Neural progenitor cell (in vitro differentiated cells): Measurements from ENCODE around the gene EFL1. TPM values are rescaled to one million over a fixed set of nuclear protein-coding genes. Genes with fewer than 3 reads are reported as not detected.

ENCODE experiments used
- DNase-seq: peaks from one replicate; pipeline ENCODE4 v3.0.0-alpha.2; 2016; ENCODE audit warnings: low spot score
- H2AFZ ChIP-seq: fragments of 200-600 bp; sonication (generic); replicated peaks from 2 replicates; pipeline ENCODE4 v1.6.1; 2016; ENCODE audit warnings: antibody characterized with exemption
- H3F3A ChIP-seq: fragments of 200-600 bp; sonication (generic); 2 replicates; pipeline ENCODE4 v1.6.1; 2016; ENCODE audit warnings: antibody characterized with exemption, low read depth
- H3K27ac ChIP-seq: fragments of 200-600 bp; sonication (generic); 2 replicates; pipeline ENCODE4 v1.5.1; 2016; ENCODE audit warnings: mild to moderate bottlenecking
- H3K27me3 ChIP-seq: fragments of 200-600 bp; sonication (generic); 2 replicates; pipeline ENCODE4 v1.6.1; 2016; ENCODE audit warnings: mild to moderate bottlenecking, moderate library complexity
- H3K36me3 ChIP-seq: fragments of 200-600 bp; sonication (generic); 2 replicates; pipeline ENCODE4 v1.5.1; 2016
- H3K4me1 ChIP-seq: fragments of 200-600 bp; sonication (generic); 2 replicates; pipeline ENCODE4 v1.6.1; 2016; ENCODE audit warnings: mixed run types
- H3K4me2 ChIP-seq: fragments of 200-600 bp; sonication (generic); 2 replicates; pipeline ENCODE4 v1.6.1; 2016
- H3K4me3 ChIP-seq: fragments of 200-600 bp; sonication (generic); 2 replicates; pipeline ENCODE4 v1.5.1; 2016
- H3K79me2 ChIP-seq: fragments of 200-600 bp; sonication (generic); 2 replicates; pipeline ENCODE4 v1.6.1; 2016; ENCODE audit warnings: low read depth
- H3K9ac ChIP-seq: fragments of 200-600 bp; sonication (generic); 2 replicates; pipeline ENCODE4 v1.6.1; 2016
- H3K9me3 ChIP-seq: fragments of 200-600 bp; sonication (generic); 2 replicates; pipeline ENCODE4 v1.5.1; 2016; ENCODE audit warnings: low read depth
- H4K20me1 ChIP-seq: fragments of 200-600 bp; sonication (generic); 2 replicates; pipeline ENCODE4 v1.6.1; 2016; ENCODE audit warnings: low read depth
- H3K27ac Mint-ChIP-seq: 3 replicates; pipeline ENCODE4 v1.8.0; 2021; ENCODE audit warnings: mixed read lengths
- H3K27me3 Mint-ChIP-seq: 2 replicates; pipeline ENCODE4 v1.8.0; 2022; ENCODE audit warnings: low read depth, mild to moderate bottlenecking, inconsistent platforms, moderate library complexity, mixed read lengths; ENCODE audit not compliant: insufficient read depth
- H3K36me3 Mint-ChIP-seq: 3 replicates; pipeline ENCODE4 v1.8.0; 2021; ENCODE audit warnings: mixed read lengths
- H3K4me1 Mint-ChIP-seq: 3 replicates; pipeline ENCODE4 v1.8.0; 2021; ENCODE audit warnings: mixed read lengths
- H3K4me3 Mint-ChIP-seq: 3 replicates; pipeline ENCODE4 v1.8.0; 2021; ENCODE audit warnings: mild to moderate bottlenecking, moderate library complexity, mixed read lengths
- H3K9me3 Mint-ChIP-seq: 3 replicates; pipeline ENCODE4 v1.8.0; 2020; ENCODE audit warnings: mixed read lengths
- CTCF ChIP-seq: fragments of 200-600 bp; sonication (generic); IDR thresholded peaks from 2 replicates; pipeline ENCODE4 v1.5.1; 2017; ENCODE audit warnings: antibody characterized with exemption, mild to moderate bottlenecking
- EZH2 ChIP-seq: fragments of 200-600 bp; sonication (generic); IDR thresholded peaks from 2 replicates; pipeline ENCODE4 v1.6.1; 2017; ENCODE audit warnings: antibody characterized with exemption, mild to moderate bottlenecking, moderate library complexity
- EZH2phosphoT487 ChIP-seq: fragments of 200-600 bp; sonication (generic); IDR thresholded peaks from 2 replicates; pipeline ENCODE4 v1.6.1; 2017; ENCODE audit warnings: antibody characterized with exemption
- total RNA-seq: library from RNA; depleted of rRNA; stranded (reverse); fragments of >200 nt; gene quantifications from 2 replicates; pipeline ENCODE4 v1.2.3, GENCODE V29; 2015; ENCODE audit warnings: low replicate concordance

Gene EFL1
- total RNA-seq, 1 donor from 2014 or later = 42.4 TPM

- Histone ChIP-seq H3K4me2 (no peak overlapping the region), H3K36me3 (no peaks in the 10 kb centered on the region), H4K20me1 (no peaks in the 10 kb centered on the region), H3F3A (no peaks in the 10 kb centered on the region), H3K79me2 (no peaks in the 10 kb centered on the region), H2AFZ (no peak overlapping the region), H3K27ac (no peak overlapping the region), H3K4me3 (no peak overlapping the region), H3K4me1 (no peaks in the 10 kb centered on the region), H3K9ac (no peak overlapping the region), H3K27me3 (no peaks in the 10 kb centered on the region), H3K9me3 (no peaks in the 10 kb centered on the region)
- Mint-ChIP-seq H3K4me3 (no peak overlapping the region), H3K36me3 (no peaks in the 10 kb centered on the region), H3K27ac (no peak overlapping the region), H3K9me3 (peaks cover 12% of the 10 kb centered on the region), H3K4me1 (peaks cover 2% of the 10 kb centered on the region), H3K27me3 (peaks cover 5% of the 10 kb centered on the region)
- TF ChIP-seq EZH2 (no peak), EZH2phosphoT487 (no peak), CTCF (no peak)
- no peak for DNase-seq
These were observed 44.5 kb upstream of the EFL1 start for GRCh38 chr15:82306791-82307713.

GRCh38 chr15:82305621-82306048, 43.1 kb upstream of the EFL1 start:
- DNase-seq = no peak
- Mint-ChIP-seq H3K4me3 (no peak overlapping the region), H3K27ac (no peak overlapping the region), H3K27me3 (peaks cover 4% of the 10 kb centered on the region), H3K4me1 (peaks cover 3% of the 10 kb centered on the region), H3K9me3 (peaks cover 4% of the 10 kb centered on the region), H3K36me3 (no peaks in the 10 kb centered on the region)
- no peaks in the 10 kb centered on the region for H3K27me3 ChIP-seq
- no peaks in the 10 kb centered on the region for H4K20me1 ChIP-seq
- H3K27ac ChIP-seq = no peak overlapping the region
- no peaks in the 10 kb centered on the region for H3K36me3 ChIP-seq
- no peak overlapping the region for H3K9ac ChIP-seq
- H3F3A ChIP-seq = no peaks in the 10 kb centered on the region
- no peak overlapping the region for H3K4me2 ChIP-seq
- H3K79me2 ChIP-seq = no peaks in the 10 kb centered on the region
- H3K4me3 ChIP-seq = no peak overlapping the region
- no peak for TF ChIP-seq CTCF
- H2AFZ ChIP-seq = no peak overlapping the region
- H3K4me1 ChIP-seq = no peaks in the 10 kb centered on the region
- H3K9me3 ChIP-seq = no peaks in the 10 kb centered on the region

- Histone ChIP-seq H4K20me1 (no peaks in the 10 kb centered on the region), H3K9ac (no peak overlapping the region), H3K79me2 (no peaks in the 10 kb centered on the region), H3F3A (no peaks in the 10 kb centered on the region), H3K4me2 (no peak overlapping the region), H3K9me3 (no peaks in the 10 kb centered on the region), H3K4me3 (no peak overlapping the region), H2AFZ (no peak overlapping the region), H3K27me3 (no peaks in the 10 kb centered on the region), H3K36me3 (no peaks in the 10 kb centered on the region), H3K4me1 (no peaks in the 10 kb centered on the region), H3K27ac (no peak overlapping the region)
- no peaks in the 10 kb centered on the region for H3K9me3 Mint-ChIP-seq
- H3K4me1 Mint-ChIP-seq = peaks cover 5% of the 10 kb centered on the region
- TF ChIP-seq EZH2phosphoT487 (no peak), CTCF (no peak)
- no peak overlapping the region for H3K4me3 Mint-ChIP-seq
- no peaks in the 10 kb centered on the region for H3K36me3 Mint-ChIP-seq
- no peak overlapping the region for H3K27ac Mint-ChIP-seq
- H3K27me3 Mint-ChIP-seq = peaks cover 4% of the 10 kb centered on the region
- no peak for DNase-seq
These were observed 42.2 kb upstream of the EFL1 start for GRCh38 chr15:82304778-82305090.
